B cell (primary cell): ENCODE data around the gene DVL1. TPM values are rescaled to one million over a fixed set of nuclear protein-coding genes. Genes with fewer than 3 reads are reported as not detected.
A peak's percentile ranks its signal among the peaks of the same experiment; 100 is the strongest.
"Not testable (repeated sequence)": the region's sequence is repeated elsewhere in the genome, so short reads cannot be mapped to it uniquely, and the experiment has no call there.

Experiments used
- ATAC-seq: fragments of 200-7000 bp; cut with Tn5 transposase; one replicate; pipeline ENCODE4 v1.10.0; 2021; ENCODE audit warnings: low read depth, mild to moderate bottlenecking, moderate number of reproducible peaks, moderate library complexity
- CTCF ChIA-PET: fragments of 350-600 bp; sonication (Branson Sonifier 250); formaldehyde crosslinking; loops from one replicate; lab custom pipeline; 2021; ENCODE audit warnings: antibody characterized with exemption, inconsistent platforms; lab: Charles Lee
- POLR2A ChIA-PET: fragments of 350-600 bp; sonication (Branson Sonifier 250); formaldehyde crosslinking; loops from one replicate; lab custom pipeline; 2021; ENCODE audit warnings: antibody characterized with exemption; lab: Charles Lee
- DNase-seq: peaks from one replicate; pipeline ENCODE4 v3.0.0; 2013
- H2AFZ ChIP-seq: 2 replicates; pipeline ENCODE4 v1.6.1; 2012; ENCODE audit warnings: mild to moderate bottlenecking, low read depth, low read length; ENCODE audit not compliant: insufficient read depth, poor library complexity, severe bottlenecking
- H3K27ac ChIP-seq, 2 donors: 1 replicate in 1 of 2; 2 replicates in 1 of 2; pipeline ENCODE4 v1.5.1; 2012 to 2013; ENCODE audit warnings: low read length in 2 of 2, mild to moderate bottlenecking in 2 of 2, moderate library complexity in 1 of 2
- H3K27me3 ChIP-seq, 4 experiments: fragments of 200-600 bp in 1 of 4; sonication (generic) in 1 of 4; replicated peaks in 1 of 4; 1 replicate in 2 of 4; 2 replicates in 2 of 4; pipeline versions ENCODE4 v1.6.1 to v1.7.0; 2013 to 2016; ENCODE audit warnings: low read length in 3 of 4, mild to moderate bottlenecking in 2 of 4, mixed read lengths in 1 of 4, moderate library complexity in 1 of 4; ENCODE audit not compliant: insufficient read depth in 4 of 4, control insufficient read depth in 3 of 4; ENCODE audit errors: control extremely low read depth in 1 of 4
- H3K36me3 ChIP-seq, 2 experiments: replicated peaks in 1 of 2; 1 replicate in 1 of 2; 2 replicates in 1 of 2; pipeline versions ENCODE4 v1.6.1 to v1.7.1; 2013; ENCODE audit warnings: low read length in 1 of 2; ENCODE audit not compliant: insufficient read depth in 2 of 2, control insufficient read depth in 1 of 2; ENCODE audit errors: control extremely low read depth in 1 of 2, extremely low read depth in 1 of 2
- H3K4me1 ChIP-seq, 2 donors: fragments of 200-600 bp in 1 of 2; sonication (generic) in 1 of 2; 1 replicate in 1 of 2; 2 replicates in 1 of 2; pipeline versions ENCODE4 v1.5.1 to v1.6.1; 2013 to 2017; ENCODE audit warnings: low read length in 2 of 2; ENCODE audit not compliant: control insufficient read depth in 2 of 2, insufficient read depth in 2 of 2
- H3K4me2 ChIP-seq: replicated peaks from 2 replicates; pipeline ENCODE3; 2012; ENCODE audit warnings: mild to moderate bottlenecking, low read depth, low read length; ENCODE audit not compliant: poor library complexity, severe bottlenecking
- H3K4me3 ChIP-seq, 5 experiments: fragments of 200-600 bp in 1 of 5; sonication (generic) in 1 of 5; 1 replicate in 3 of 5; 2 replicates in 2 of 5; pipeline versions ENCODE4 v1.5.1 to v1.7.0; 2011 to 2016; ENCODE audit warnings: low read length in 4 of 5, mild to moderate bottlenecking in 4 of 5, low read depth in 2 of 5, control low read depth in 1 of 5, moderate library complexity in 1 of 5; ENCODE audit not compliant: insufficient read depth in 1 of 5; ENCODE audit errors: control extremely low read depth in 1 of 5, extremely low read depth in 1 of 5
- H3K79me2 ChIP-seq: fragments of 200-600 bp; sonication (generic); one replicate; pipeline ENCODE4 v1.6.0; 2016; ENCODE audit warnings: low read length; ENCODE audit not compliant: control insufficient read depth, insufficient read depth
- H3K9ac ChIP-seq: fragments of 200-600 bp; sonication (generic); 2 replicates; pipeline ENCODE4 v1.6.1; 2017; ENCODE audit warnings: mild to moderate bottlenecking, low read length, moderate library complexity
- H3K9me3 ChIP-seq, 3 donors: one replicate each; pipeline versions ENCODE4 v1.6.1 to v1.7.1; 2013; ENCODE audit warnings: low read length in 2 of 3; ENCODE audit not compliant: control insufficient read depth in 2 of 3, insufficient read depth in 1 of 3; ENCODE audit errors: control extremely low read depth in 1 of 3
- H4K20me1 ChIP-seq: 2 replicates; pipeline ENCODE4 v1.6.0; 2012; ENCODE audit warnings: mild to moderate bottlenecking, low read length; ENCODE audit not compliant: insufficient read depth, control insufficient read depth, poor library complexity, severe bottlenecking
- H3K27ac Mint-ChIP-seq: one replicate; pipeline ENCODE4 v1.8.0; 2021; ENCODE audit warnings: mixed read lengths
- H3K27me3 Mint-ChIP-seq: one replicate; pipeline ENCODE4 v1.8.0; 2021; ENCODE audit warnings: mixed read lengths
- H3K4me1 Mint-ChIP-seq: one replicate; pipeline ENCODE4 v1.8.0; 2021; ENCODE audit warnings: mixed read lengths
- H3K4me3 Mint-ChIP-seq: one replicate; pipeline ENCODE4 v1.8.0; 2021; ENCODE audit warnings: mixed read lengths
- H3K9me3 Mint-ChIP-seq: one replicate; pipeline ENCODE4 v1.8.0; 2022; ENCODE audit warnings: mixed read lengths; ENCODE audit not compliant: insufficient read depth
- CTCF ChIP-seq: fragments of 200-600 bp; IDR thresholded peaks from one replicate; pipeline ENCODE4 v1.8.0; 2022; ENCODE audit warnings: antibody characterized with exemption, mild to moderate bottlenecking
- EZH2 ChIP-seq: IDR thresholded peaks from 2 replicates; pipeline ENCODE4 v1.6.1; 2012; ENCODE audit warnings: borderline replicate concordance, low read depth, mild to moderate bottlenecking, moderate library complexity, low read length; ENCODE audit not compliant: insufficient read depth, poor library complexity, severe bottlenecking
- WGBS: methylation state at CpG from one replicate; pipeline ENCODE4 v1.1.5; 2013; ENCODE audit warnings: missing lambda C conversion rate; ENCODE audit not compliant: insufficient coverage; 5-methylcytosine and 5-hydroxymethylcytosine counted together
- intact Hi-C: fragments of 100-400 bp; cut with micrococcal nuclease; formaldehyde crosslinking; loops from one replicate; pipeline ENCODE4 v1.10.0; 2022
- polyA plus RNA-seq: library from polyadenylated mRNA; depleted of rRNA; stranded (reverse); fragments of >200 nt; gene quantifications from 2 replicates; pipeline ENCODE4 v1.2.3, GENCODE V29; 2012
- total RNA-seq, 2 donors: library from RNA; stranded (reverse); fragments of 120-200 nt in 1 of 2; gene quantifications; 1 replicate in 1 of 2; 2 replicates in 1 of 2; pipeline versions ENCODE4 v1.2.3 to v1.2.4, GENCODE V29; 2013 to 2022

The DVL1 gene
- total and polyA plus RNA-seq, 2 donors (not counting 1 experiment from before 2014, with no cell fraction given), result 46.1 to 53.5 TPM

DNA sequence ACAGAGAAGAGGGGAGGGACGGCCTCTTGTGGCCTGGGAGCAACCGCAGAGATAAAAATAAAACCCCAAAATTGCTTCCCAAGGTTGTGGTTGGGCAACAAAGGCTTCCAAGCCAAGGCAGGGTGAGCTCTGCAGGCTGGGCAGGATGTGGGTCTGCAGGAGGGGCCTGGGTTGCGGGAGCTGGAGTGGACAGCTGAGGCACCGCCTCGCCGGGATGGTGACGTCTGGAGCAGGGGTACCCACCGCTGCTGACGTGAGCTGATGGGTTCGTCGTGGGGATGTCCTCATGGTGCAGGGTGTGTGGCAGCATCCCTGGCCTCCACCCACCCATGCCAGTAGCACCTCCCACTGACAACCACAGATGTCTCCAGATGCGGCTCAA lies 22.1 kb upstream of the DVL1 start:
- Histone ChIP-seq H3K27me3 (no peaks in the 10 kb centered on the region), H3K4me1 (peaks cover 19 to 37% of the 10 kb centered on the region in 2 donors), H3K9me3 (peaks cover 0 to 10% (median 0%) of the 10 kb centered on the region in 3 donors), H3K27ac (no peak overlapping the region), H3K9ac (no peak overlapping the region), H3K36me3 (peaks cover 0 to 10% of the 10 kb centered on the region in 2 experiments), H3K4me2 (peak overlapping the region; percentile 58), H2AFZ (no peak overlapping the region), H3K79me2 (peaks cover 15% of the 10 kb centered on the region), H3K4me3 (no peak overlapping the region), H4K20me1 (peaks cover 21% of the 10 kb centered on the region)
- Mint-ChIP-seq H3K9me3 (no peaks in the 10 kb centered on the region), H3K4me3 (no peak overlapping the region), H3K4me1 (peaks cover 11% of the 10 kb centered on the region), H3K27me3 (no peaks in the 10 kb centered on the region), H3K27ac (no peak overlapping the region)
- 11% methylated on average over 11 of the region's 12 CpGs for WGBS
- ChIA-PET CTCF (interaction anchor here (0.6 to 3.2 kb wide), 14 partner anchors 10 to 388 kb away, joined by 3 to 16 read pairs (median 4); partner anchors contain the start of gene CCNL2), POLR2A (no interaction called here)
- TF ChIP-seq CTCF (no peak), EZH2 (no peak)
- DNase-seq, result peak; percentile 52
- intact Hi-C loops, result no loop called here
- no peak for ATAC-seq

GRCh38 chr1:1370771-1371300 lies 21.6 kb upstream of the DVL1 start:
- Histone ChIP-seq H3K27me3 (no peaks in the 10 kb centered on the region), H3K9me3 (peaks cover 0 to 15% (median 0%) of the 10 kb centered on the region in 3 donors), H3K79me2 (peaks cover 15% of the 10 kb centered on the region), H3K36me3 (peaks cover 0 to 10% of the 10 kb centered on the region in 2 experiments), H4K20me1 (peaks cover 21% of the 10 kb centered on the region), H3K4me3 (no peak overlapping the region), H3K27ac (no peak overlapping the region), H3K4me1 (peaks cover 15 to 33% of the 10 kb centered on the region in 2 donors), H3K9ac (no peak overlapping the region), H3K4me2 (no peak overlapping the region), H2AFZ (no peak overlapping the region)
- intact Hi-C loops, result no loop called here
- no peak overlapping the region for H3K27ac Mint-ChIP-seq
- H3K4me3 Mint-ChIP-seq, result no peak overlapping the region
- ATAC-seq (no peak), DNase-seq (no peak)
- H3K4me1 Mint-ChIP-seq, result peaks cover 11% of the 10 kb centered on the region
- no peaks in the 10 kb centered on the region for H3K27me3 Mint-ChIP-seq
- 75% methylated on average over 16 of the region's 16 CpGs for WGBS
- ChIA-PET CTCF (interaction anchor here (0.9 to 3.2 kb wide), 8 partner anchors 11 to 388 kb away, joined by 3 to 16 read pairs (median 8); partner anchors contain the start of gene CCNL2), POLR2A (no interaction called here)
- TF ChIP-seq CTCF (no peak), EZH2 (no peak)
- H3K9me3 Mint-ChIP-seq, result no peaks in the 10 kb centered on the region

GRCh38 chr1:1370094-1370493 lies 20.9 kb upstream of the DVL1 start:
- H3K36me3 ChIP-seq, result peaks cover 0 to 10% of the 10 kb centered on the region in 2 experiments
- H3K27ac Mint-ChIP-seq, DNase-seq, H3K27ac ChIP-seq, H3K9ac ChIP-seq, H3K9me3 Mint-ChIP-seq, H2AFZ ChIP-seq, intact Hi-C loops, ATAC-seq, H3K4me3 ChIP-seq, H3K4me1 Mint-ChIP-seq, H3K4me3 Mint-ChIP-seq, H3K4me2 ChIP-seq, H3K27me3 ChIP-seq, H3K27me3 Mint-ChIP-seq: not testable (repeated sequence)
- ChIA-PET POLR2A (interaction anchor here (0.7 kb wide), 1 partner anchor 542 kb away, joined by 7 read pairs; no protein-coding TSS in a partner anchor), CTCF (interaction anchor here (1.9 to 3.0 kb wide), 2 partner anchors 18 to 29 kb away, joined by 8 to 12 read pairs; partner anchors contain the start of gene CCNL2)
- 71% methylated on average over 5 of the region's 14 CpGs for WGBS
- peaks cover 0 to 17% (median 0%) of the 10 kb centered on the region in 3 donors for H3K9me3 ChIP-seq
- H4K20me1 ChIP-seq, result peaks cover 21% of the 10 kb centered on the region
- H3K4me1 ChIP-seq, result peaks cover 15 to 30% of the 10 kb centered on the region in 2 donors
- peaks cover 15% of the 10 kb centered on the region for H3K79me2 ChIP-seq
